ENCODE measurements around the gene ITGAV.

ITGAV gene

DNA sequence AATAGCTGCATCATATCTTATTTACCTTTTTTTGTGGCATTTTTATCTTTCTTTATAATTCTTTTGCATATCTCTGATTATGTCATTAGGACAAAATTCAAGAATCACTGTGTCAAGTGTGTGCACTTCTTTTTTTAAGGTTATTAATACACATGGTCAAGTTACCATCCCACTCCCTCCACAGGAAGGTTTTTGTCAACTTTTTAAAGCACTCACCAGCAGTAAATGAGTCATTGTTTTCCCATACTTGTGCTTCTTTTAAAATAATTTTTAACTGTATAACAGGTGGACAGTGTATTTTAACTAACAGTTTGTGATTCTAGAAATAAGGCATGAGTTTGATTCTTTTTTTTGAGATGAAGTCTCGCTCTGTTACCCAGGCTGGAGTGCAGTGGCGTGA lies 58.3 kb downstream of the ITGAV start:
- H3K36me3 ChIP-seq (ENCODE audit: control insufficient read depth, insufficient read depth, low read length): peaks cover 2% of the 10 kb centered on the region
- DNase-seq (ENCODE audit: extremely low read depth, insufficient read length): no peak
- TF ChIP-seq CTCF (IDR thresholded peaks at IDR 0.05; ENCODE audit: insufficient read depth, low read length, poor library complexity, severe bottlenecking): no peak
- no peak overlapping the region for H3K4me3 ChIP-seq (replicated peaks; ENCODE audit: low read depth, low read length)
- no peaks in the 10 kb centered on the region for H3K27me3 ChIP-seq (replicated peaks; ENCODE audit: control insufficient read depth, insufficient read depth, low read length)

GRCh38 chr2:186653511-186653910 lies 63.7 kb downstream of the ITGAV start:
- DNase-seq (ENCODE audit: extremely low read depth, insufficient read length): no peak
- H3K36me3 ChIP-seq (ENCODE audit: control insufficient read depth, insufficient read depth, low read length): peaks cover 2% of the 10 kb centered on the region
- H3K27me3 ChIP-seq (replicated peaks; ENCODE audit: control insufficient read depth, insufficient read depth, low read length): no peaks in the 10 kb centered on the region
- H3K4me3 ChIP-seq (replicated peaks; ENCODE audit: low read depth, low read length): no peak overlapping the region
- TF ChIP-seq CTCF (IDR thresholded peaks at IDR 0.05; ENCODE audit: insufficient read depth, low read length, poor library complexity, severe bottlenecking): no peak

DNA sequence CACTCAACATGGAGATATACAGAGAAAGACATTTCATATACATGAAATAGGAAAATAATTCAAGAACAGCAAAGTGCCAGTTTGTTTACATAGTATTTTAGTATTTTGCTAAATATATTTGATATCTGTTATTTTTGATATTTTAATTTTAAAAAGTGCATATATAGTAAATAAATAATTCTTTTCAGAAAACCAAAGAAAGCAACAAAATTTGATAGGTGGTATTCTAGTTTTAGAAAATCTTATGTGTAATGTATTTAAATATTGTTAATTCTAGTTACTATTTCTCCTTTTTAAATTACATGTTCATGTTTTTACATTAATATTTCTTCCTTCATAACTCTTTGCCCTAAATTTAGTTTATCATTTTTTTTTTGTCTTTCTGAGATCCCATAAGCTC lies 69.5 kb downstream of the ITGAV start:
- Histone ChIP-seq H3K27me3 (replicated peaks; ENCODE audit: control insufficient read depth, insufficient read depth, low read length) (no peaks in the 10 kb centered on the region), H3K36me3 (ENCODE audit: control insufficient read depth, insufficient read depth, low read length) (peaks cover under 1% of the 10 kb centered on the region), H3K4me3 (replicated peaks; ENCODE audit: low read depth, low read length) (no peak overlapping the region)
- no peak for TF ChIP-seq CTCF (IDR thresholded peaks at IDR 0.05; ENCODE audit: insufficient read depth, low read length, poor library complexity, severe bottlenecking)
- no peak for DNase-seq (ENCODE audit: extremely low read depth, insufficient read length)

GRCh38 chr2:186664385-186665043 lies 74.7 kb downstream of the ITGAV start:
- Histone ChIP-seq H3K36me3 (ENCODE audit: control insufficient read depth, insufficient read depth, low read length) (peaks cover 4% of the 10 kb centered on the region), H3K27me3 (replicated peaks; ENCODE audit: control insufficient read depth, insufficient read depth, low read length) (no peaks in the 10 kb centered on the region), H3K4me3 (replicated peaks; ENCODE audit: low read depth, low read length) (no peak overlapping the region)
- no peak for TF ChIP-seq CTCF (IDR thresholded peaks at IDR 0.05; ENCODE audit: insufficient read depth, low read length, poor library complexity, severe bottlenecking)
- no peak for DNase-seq (ENCODE audit: extremely low read depth, insufficient read length)

- no peak overlapping the region for H3K4me3 ChIP-seq (replicated peaks; ENCODE audit: low read depth, low read length)
- DNase-seq (ENCODE audit: extremely low read depth, insufficient read length): no peak
- TF ChIP-seq CTCF (IDR thresholded peaks at IDR 0.05; ENCODE audit: insufficient read depth, low read length, poor library complexity, severe bottlenecking): no peak
- no peaks in the 10 kb centered on the region for H3K27me3 ChIP-seq (replicated peaks; ENCODE audit: control insufficient read depth, insufficient read depth, low read length)
- H3K36me3 ChIP-seq (ENCODE audit: control insufficient read depth, insufficient read depth, low read length): peaks cover 7% of the 10 kb centered on the region
Measured at GRCh38 chr2:186669146-186669545, 79.3 kb downstream of the ITGAV start.

DNA sequence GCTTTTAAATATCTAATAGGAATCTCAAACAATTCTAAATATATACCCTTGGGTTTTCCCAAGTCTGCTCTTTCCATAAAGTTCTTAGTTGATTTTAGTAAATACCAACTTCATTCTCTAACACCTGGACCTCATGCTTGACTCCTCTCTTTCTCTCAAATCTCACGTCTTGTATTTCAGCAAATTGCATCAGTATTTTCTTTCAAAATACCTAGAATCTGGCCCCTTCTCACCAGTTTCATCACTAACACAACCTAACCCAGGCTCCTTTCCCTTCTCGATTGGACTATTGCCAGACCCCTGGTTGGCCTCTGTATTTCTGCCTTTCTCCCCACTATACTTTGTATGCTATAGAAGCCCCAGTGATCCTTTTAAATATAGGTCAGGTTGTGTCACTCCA lies 81.0 kb downstream of the ITGAV start:
- Histone ChIP-seq H3K27me3 (replicated peaks; ENCODE audit: control insufficient read depth, insufficient read depth, low read length) (no peaks in the 10 kb centered on the region), H3K36me3 (ENCODE audit: control insufficient read depth, insufficient read depth, low read length) (peaks cover 6% of the 10 kb centered on the region), H3K4me3 (replicated peaks; ENCODE audit: low read depth, low read length) (no peak overlapping the region)
- TF ChIP-seq CTCF (IDR thresholded peaks at IDR 0.05; ENCODE audit: insufficient read depth, low read length, poor library complexity, severe bottlenecking): no peak
- no peak for DNase-seq (ENCODE audit: extremely low read depth, insufficient read length)

Data from GM06990 (cell line).